ENCODE measurements around the gene PRKCE.

PRKCE gene

DNA sequence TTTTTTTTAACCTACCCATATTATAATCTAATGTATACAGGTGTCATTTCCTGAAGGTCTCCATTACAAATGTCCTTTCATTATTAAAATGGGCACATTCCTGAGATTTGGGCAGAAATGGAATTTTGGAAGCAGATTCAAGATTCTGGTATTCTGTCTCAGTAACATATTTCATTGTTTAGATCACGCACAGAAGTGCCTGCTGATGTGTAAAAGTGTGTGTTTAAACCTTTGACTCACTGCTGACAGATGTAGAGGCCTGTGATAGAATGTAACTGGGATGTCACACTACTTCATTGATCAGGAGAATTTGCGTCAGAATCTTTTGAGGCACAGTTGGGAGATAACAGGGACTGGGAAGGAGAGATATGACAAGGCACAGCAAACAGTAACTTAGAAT, 368.9 kb downstream of the PRKCE start:
- no peak for DNase-seq (ENCODE audit: low read depth)

DNA sequence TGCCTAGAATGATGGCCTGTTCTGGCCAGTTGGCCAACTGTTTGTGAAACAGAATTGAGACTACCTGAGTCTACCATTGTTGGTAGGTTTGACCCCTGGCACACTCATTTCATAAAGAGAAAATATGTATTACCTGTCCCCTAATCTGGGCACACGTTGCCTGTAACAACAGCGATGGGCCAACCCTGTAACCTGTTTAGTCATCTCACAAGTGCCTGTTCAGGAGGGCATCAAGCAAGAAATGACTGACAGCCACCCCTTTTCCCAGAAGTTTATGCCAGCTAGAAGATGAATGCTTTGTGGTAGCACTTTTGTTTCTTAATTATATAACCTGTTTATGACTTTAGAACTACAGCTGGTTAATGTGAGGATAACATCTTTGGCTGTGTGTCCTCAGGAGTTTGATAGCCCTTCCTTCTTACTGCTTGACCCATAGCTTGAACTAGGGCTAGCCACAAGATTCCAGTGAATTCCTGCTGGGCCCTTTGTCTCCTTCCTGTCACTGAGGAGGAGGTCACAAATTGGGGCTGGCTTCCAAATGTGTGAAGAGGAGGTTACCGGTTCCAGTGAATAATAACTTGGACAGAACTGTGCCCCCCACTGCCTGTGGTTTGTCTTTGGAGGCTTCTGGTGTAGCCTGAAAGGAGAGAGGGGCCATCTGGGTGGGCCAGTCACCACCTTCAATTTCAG, 371.8 kb downstream of the PRKCE start:
- DNase-seq (ENCODE audit: low read depth): no peak

GRCh38 chr2:46024146-46024779, 372.8 kb downstream of the PRKCE start:
- DNase-seq (ENCODE audit: low read depth): no peak

DNA sequence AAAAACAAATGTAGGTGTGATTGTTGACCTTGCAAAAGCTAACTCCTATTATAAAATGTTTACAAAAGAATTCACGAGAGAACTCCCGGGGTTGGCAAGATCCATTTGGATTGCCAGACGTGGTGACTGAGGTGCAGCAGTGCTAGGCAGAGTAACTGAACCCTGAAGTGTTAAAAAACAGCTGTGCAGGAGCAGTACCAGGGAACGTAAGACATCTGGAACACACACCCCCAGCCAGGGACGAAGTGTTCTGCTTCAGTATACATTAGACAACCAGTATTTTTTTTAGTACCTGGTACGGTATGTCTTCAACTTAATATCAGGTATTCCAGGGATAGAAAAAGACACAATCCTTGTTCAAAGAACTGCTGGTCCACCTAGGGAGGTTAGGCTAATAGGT, 373.6 kb downstream of the PRKCE start:
- no peak for DNase-seq (ENCODE audit: low read depth)

DNA sequence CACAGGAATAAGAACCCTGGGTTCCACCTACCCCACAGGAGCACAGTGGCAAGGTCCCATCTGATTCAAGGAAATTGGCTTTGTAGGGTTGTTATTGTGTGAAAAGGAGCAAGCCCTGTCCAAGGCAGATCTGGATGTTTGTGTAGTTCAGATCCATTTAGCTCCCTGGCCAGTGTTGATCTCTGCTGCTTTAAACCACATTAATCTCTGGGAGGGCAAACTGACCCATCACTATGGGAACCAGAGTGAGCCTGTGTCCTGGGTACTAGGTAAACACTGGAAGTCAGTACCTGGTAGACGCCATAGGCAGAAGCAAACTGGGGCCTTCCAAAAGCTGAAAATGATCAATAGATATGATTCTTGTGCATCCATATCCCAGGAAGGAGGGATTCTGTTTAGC, 374.2 kb downstream of the PRKCE start:
- DNase-seq (ENCODE audit: low read depth): no peak

GRCh38 chr2:46026431-46026830, 375.0 kb downstream of the PRKCE start:
- DNase-seq (ENCODE audit: low read depth): no peak

GRCh38 chr2:46029332-46029811, 377.9 kb downstream of the PRKCE start:
- DNase-seq (ENCODE audit: low read depth): no peak

DNA sequence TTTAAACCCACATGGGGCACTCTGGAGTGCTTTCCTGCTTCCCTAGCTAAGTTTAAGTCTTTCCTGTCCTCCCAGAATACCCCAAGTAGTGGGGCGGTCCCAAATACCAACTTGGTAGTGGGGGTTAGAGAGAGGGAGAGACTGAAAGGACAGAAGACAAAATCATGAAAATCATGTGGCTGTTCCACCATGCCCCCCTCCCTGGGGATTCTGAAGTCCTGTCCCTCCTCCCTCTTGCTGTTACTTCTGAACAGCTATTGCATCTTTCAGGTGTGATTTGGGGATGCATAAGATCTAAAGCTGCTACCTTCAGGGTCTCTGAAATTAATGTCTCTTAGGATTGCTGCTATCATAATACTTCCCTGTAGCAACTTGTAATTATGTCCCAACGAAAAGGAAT, 378.9 kb downstream of the PRKCE start:
- no peak for DNase-seq (ENCODE audit: low read depth)

- no peak for DNase-seq (ENCODE audit: low read depth)
Measured at GRCh38 chr2:46032161-46032813, 380.8 kb downstream of the PRKCE start.

DNA sequence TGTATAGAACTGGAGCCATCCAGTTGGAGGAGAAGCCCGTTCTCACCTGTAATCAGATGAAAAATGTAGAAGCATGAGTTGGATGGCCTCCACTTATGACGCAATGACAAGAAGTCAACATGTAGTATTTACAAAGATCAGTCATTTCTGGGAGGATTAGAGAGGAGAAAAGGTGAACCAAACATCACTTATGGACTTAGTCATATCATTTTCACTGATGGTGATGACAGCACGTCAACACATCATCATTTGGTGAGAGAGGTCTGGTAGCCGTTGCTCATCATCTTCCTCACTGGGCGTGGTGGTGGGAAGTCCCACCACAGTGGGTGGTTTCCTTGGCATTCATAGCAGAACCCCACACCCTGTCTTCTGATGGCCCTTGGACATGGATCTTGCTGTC, 381.5 kb downstream of the PRKCE start:
- no peak for DNase-seq (ENCODE audit: low read depth)

- no peak for DNase-seq (ENCODE audit: low read depth)
Measured at GRCh38 chr2:46034535-46034934, 383.1 kb downstream of the PRKCE start.

DNA sequence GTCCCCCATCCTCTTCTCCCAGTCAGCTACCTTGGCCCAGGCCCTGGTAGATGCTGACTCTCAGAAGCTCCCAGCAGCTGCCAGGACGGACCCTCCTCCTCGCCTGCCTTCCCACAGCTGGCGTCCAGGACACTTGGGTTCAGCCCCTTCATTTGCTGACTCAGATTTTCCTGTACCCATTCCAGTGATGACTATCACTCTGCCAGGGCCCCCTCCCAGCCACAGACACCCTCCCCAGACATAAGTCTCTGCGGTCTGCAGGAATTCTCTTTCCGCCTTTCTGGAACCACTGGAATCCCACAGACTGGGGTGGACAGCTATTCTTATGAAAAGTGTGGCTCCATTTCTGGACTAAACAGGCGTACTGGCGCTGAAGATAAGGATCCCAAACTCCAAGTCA, 385.5 kb downstream of the PRKCE start:
- DNase-seq (ENCODE audit: low read depth): no peak

DNA sequence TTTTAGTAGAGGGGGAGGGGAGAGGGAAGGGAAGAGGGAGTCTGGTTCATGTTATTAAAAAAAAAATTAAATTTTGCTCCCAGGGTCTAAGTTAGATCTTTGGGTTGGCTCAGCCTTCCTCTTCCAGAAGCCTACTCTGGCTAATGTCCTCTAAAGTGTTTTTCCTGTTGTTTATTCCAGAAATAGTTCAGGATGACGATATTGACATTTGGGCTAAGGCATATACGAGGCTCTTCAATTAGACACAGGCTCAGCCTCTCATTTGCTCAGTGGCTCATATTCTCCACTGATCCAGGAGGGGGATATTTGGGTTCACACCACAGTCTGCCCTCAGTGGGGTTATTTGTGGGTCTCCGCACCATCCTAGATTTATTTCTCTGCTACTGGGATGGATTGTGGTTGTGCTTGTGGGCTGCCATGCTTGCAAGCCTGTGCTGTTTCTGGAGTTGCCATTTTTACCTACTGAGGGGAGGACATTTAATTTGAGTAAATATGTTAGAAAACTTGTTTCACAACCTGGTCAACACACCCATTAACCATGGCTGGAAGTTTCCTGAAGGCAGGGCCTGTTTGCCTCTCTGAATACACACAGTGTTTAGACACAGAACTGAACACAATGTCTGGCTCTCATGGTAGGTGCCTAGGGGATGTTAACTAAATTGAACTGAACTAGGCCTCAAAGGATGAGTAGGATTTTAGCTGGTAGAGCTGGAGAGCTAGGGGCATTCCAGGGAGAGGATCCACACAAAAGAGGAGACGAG, 388.2 kb downstream of the PRKCE start:
- no peak for DNase-seq (ENCODE audit: low read depth)

DNA sequence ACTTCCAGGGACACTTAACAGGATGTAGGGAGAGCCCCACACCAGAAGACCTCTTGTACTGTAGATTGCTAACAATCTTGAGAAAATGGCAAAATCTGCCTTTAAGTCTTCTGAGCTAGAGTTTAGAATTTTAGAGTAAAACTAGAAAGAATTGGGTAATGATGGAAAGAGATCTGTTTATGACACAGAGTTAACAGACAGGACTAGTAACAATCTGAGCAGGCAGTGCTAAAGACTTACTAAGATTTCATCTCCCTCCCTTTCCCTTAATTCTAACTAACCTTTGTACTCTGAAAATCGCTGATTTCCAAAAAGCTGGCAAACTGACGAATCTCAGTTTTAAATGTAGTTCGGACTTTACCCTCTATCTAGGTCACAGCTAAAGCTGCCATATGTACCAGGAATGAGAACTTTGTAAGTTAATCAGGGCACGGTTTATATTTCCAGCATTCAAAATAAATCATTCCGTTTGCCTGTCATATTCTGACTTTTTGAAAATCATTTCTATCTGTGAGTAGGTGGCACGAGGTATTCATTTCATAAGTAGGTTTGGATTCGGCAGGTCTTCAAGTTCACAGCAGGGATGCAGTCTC, 389.2 kb downstream of the PRKCE start:
- DNase-seq (ENCODE audit: low read depth): no peak

DNA sequence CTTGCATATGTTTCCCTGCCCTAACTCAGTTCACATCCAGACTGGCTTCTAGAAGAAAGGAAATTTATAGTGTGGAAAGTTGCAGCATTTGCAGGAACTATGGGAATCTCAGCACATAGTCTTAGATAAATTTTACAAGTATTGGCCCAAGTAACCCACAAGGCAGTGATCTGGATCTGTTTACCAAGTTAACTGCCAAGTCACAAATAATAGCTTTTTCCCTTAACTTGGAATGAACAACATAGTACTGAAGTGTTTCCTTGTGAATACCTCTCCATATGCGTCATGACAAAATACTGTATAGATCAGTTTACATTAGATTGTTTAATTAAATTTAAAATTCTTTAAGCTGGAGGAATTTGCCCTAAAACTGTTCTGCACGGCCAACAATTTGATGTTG, 390.0 kb downstream of the PRKCE start:
- DNase-seq (ENCODE audit: low read depth): no peak

DNA sequence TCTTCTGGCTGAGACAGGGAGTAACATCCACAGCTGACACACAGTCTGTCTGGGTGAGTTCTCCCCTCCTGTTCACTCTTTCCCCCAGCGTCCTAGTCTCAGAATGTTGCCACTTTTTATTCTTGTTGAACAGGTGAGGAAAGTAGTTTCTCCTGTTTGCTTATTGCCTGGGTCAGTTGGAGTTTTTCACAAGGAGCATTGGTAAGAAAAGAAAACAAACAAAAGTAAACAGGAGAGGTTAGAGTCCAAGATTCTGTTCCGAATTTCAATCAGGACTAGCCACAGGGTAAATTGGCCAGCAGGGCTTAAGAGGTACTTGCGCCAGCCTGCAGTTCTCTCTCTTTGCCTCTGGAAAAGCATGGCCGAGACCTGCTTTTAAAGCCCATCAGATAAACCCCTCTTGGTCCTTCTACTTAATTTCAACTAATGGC, 390.7 kb downstream of the PRKCE start:
- no peak for DNase-seq (ENCODE audit: low read depth)

DNA sequence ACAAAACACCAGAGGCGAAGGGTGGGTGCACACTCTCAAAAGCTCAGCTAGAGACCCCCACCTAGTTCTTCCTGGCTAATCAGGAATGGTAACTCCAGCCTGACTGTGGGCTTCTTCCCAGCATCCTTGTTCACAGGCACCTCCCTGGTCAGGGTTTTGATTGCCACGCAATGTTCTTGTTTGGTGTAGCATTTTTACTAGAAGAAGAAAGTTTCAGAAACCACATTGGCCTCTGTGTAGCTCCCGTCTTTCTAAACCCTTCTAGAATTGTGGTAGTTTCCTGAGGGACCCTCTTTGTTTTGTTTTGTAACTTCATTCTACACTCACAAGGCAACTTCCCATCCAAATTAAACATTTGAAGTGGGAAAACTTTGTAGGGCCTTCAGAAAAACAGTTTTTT, 391.2 kb downstream of the PRKCE start:
- DNase-seq (ENCODE audit: low read depth): no peak

DNA sequence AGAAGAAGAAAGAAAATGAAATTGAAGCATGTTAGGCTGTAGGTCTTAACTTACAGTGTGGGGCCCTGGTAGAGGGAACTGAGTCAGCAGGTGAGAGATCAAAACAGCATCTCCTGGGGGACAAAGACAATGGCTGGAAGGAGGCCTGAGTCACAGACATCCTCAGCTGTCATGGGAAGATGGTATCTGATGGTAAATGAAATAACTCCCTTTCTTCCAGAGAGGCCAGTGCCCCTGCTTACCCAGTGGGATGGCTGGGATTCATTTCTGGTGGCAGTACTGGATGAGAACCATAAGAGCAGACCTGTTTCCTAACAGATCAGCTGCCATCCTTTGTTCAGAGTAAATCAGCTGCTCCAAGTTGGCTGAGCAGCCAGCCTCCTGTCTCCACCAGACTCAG, 394.4 kb downstream of the PRKCE start:
- DNase-seq (ENCODE audit: low read depth): no peak

- DNase-seq (ENCODE audit: low read depth): no peak
Measured at GRCh38 chr2:46047290-46047689, 395.8 kb downstream of the PRKCE start.

DNA sequence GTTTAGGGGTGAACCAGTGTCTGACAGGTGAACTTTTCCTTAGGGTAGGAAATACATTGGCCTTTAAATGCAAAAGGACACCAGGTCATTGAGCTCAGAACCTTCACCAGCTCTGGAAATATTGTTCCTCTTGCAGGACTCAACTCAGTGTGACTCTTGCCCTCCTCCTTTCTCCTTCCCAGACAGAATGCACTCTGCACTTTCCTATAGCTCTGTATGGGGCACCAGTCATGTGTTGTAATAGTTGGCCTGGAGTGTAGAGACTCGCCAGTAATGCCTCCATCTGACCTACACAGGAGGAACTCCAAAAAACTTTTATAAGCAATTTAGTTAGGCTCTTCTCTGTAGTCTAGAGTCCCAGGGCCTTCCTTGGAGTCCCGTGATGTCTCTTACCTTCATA, 397.2 kb downstream of the PRKCE start:
- no peak for DNase-seq (ENCODE audit: low read depth)

DNA sequence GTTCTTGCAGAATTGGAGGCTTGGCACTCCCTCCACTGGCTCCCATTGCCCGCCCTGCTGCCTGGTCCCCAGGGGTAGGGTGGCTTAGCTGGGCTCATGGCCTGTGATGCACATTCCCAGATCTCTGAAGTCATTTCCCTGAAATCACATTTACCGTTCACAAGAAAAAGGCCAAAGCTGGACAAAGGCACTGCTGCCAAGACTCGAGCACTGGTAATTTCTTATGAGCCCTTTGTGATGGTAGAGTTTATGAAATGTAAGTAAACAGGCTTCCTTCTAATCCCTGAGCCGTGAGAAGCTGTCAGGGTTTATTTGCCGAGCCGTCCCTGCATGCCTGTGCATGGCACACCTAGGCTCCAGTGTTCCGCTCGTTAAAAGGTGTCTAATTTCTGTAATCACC, 398.6 kb downstream of the PRKCE start:
- no peak for DNase-seq (ENCODE audit: low read depth)

DNA sequence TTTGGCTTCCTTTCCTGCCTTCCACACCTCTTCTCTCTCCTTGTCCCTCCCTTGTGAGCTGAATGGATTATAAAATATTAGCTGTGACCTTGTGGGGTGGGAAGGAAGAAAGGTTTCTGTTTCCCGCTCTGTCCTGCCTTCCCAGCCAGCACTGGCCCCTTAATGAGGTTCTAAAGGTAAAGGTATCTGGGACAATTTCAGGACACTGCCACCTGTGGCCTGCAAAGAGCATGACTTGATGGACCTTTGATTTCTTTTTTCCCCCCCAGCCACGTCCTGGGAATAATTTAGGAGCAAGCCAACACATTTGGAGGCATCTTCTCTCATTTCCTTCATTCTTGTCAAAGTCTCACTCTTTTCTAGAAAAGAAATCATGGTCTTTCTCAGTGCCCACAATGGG, 399.0 kb downstream of the PRKCE start:
- DNase-seq (ENCODE audit: low read depth): no peak

Measured in stimulated activated CD8-positive, alpha-beta memory T cell treated with anti-CD3 and anti-CD28 coated beads, Interleukin-15, amount 100 ng/mL, for 1 hour (primary cell).